IMR-90 (cell line): ENCODE data around the gene COL19A1. TPM values are rescaled to one million over a fixed set of nuclear protein-coding genes. Genes with fewer than 3 reads are reported as not detected.

ENCODE experiments used
- ATAC-seq: fragments of 200-7000 bp; cut with Tn5 transposase; 2 replicates; pipeline ENCODE4 v1.9.1; 2020; ENCODE audit warnings: low read depth, mild to moderate bottlenecking, moderate library complexity
- BruUV-seq: library from RNA; stranded (reverse); fragments of 400-500 nt; replicated peaks from 2 replicates; lab custom pipeline; 2021; lab: Mats Ljungman, UMichigan
- CTCF ChIA-PET: fragments of 300-600 bp; formaldehyde crosslinking; extraction: SDS; loops from one replicate; lab custom pipeline; 2021; ENCODE audit warnings: antibody characterized with exemption; lab: Yijun Ruan, JAX
- POLR2A ChIA-PET: fragments of 300-600 bp; sonication (Branson Sonifier 250); formaldehyde crosslinking; loops from one replicate; lab custom pipeline; 2022; ENCODE audit warnings: antibody characterized with exemption; ENCODE audit not compliant: unreplicated experiment; lab: Charles Lee
- DNase-seq: peaks from one replicate; pipeline ENCODE4 v3.0.0; 2013
- H2AFZ ChIP-seq: replicated peaks from 2 replicates; pipeline ENCODE3; 2013; ENCODE audit warnings: low read length, mild to moderate bottlenecking; ENCODE audit not compliant: poor library complexity
- H2AK5ac ChIP-seq: 2 replicates; pipeline ENCODE4 v1.6.1; 2013; ENCODE audit warnings: low read depth, low read length, inconsistent platforms
- H2AK9ac ChIP-seq: replicated peaks from 2 replicates; pipeline ENCODE3; 2013; ENCODE audit warnings: mild to moderate bottlenecking, low read depth, low read length, moderate library complexity; ENCODE audit not compliant: poor library complexity
- H2BK120ac ChIP-seq: 2 replicates; pipeline ENCODE4 v1.6.1; 2013; ENCODE audit warnings: low read depth, low read length, inconsistent platforms
- H2BK15ac ChIP-seq: 3 replicates; pipeline ENCODE4 v1.6.1; 2013; ENCODE audit warnings: low read depth, low read length, inconsistent platforms
- H2BK20ac ChIP-seq: 2 replicates; pipeline ENCODE4 v1.6.1; 2013; ENCODE audit warnings: low read depth, mild to moderate bottlenecking, inconsistent platforms, low read length, moderate library complexity
- H2BK5ac ChIP-seq: 2 replicates; pipeline ENCODE4 v1.6.1; 2013; ENCODE audit warnings: mild to moderate bottlenecking, low read depth, low read length, inconsistent platforms; ENCODE audit not compliant: poor library complexity, severe bottlenecking
- H3K14ac ChIP-seq: replicated peaks from 2 replicates; pipeline ENCODE4 v1.6.1; 2013; ENCODE audit warnings: low read depth, low read length, inconsistent platforms
- H3K18ac ChIP-seq: 2 replicates; pipeline ENCODE4 v1.6.1; 2013; ENCODE audit warnings: low read depth, low read length, control low read depth
- H3K23ac ChIP-seq: 2 replicates; pipeline ENCODE4 v1.6.1; 2013; ENCODE audit warnings: low read depth, low read length, inconsistent platforms
- H3K27ac ChIP-seq: 2 replicates; pipeline ENCODE4 v1.5.1; 2013; ENCODE audit warnings: mild to moderate bottlenecking, control low read depth, low read length; ENCODE audit not compliant: insufficient read depth
- H3K27me3 ChIP-seq: 2 replicates; pipeline ENCODE4 v1.6.1; 2013; ENCODE audit warnings: low read length; ENCODE audit not compliant: control insufficient read depth, insufficient read depth
- H3K36me3 ChIP-seq: 2 replicates; pipeline ENCODE4 v1.6.1; 2013; ENCODE audit warnings: low read length, mixed read lengths; ENCODE audit not compliant: control insufficient read depth, insufficient read depth
- H3K4ac ChIP-seq: 2 replicates; pipeline ENCODE4 v1.6.1; 2013; ENCODE audit warnings: low read depth, low read length, inconsistent platforms
- H3K4me1 ChIP-seq: 2 replicates; pipeline ENCODE4 v1.6.1; 2013; ENCODE audit warnings: low read length, mixed read lengths; ENCODE audit not compliant: control insufficient read depth, insufficient read depth
- H3K4me2 ChIP-seq: 2 replicates; pipeline ENCODE4 v1.6.1; 2013; ENCODE audit warnings: low read depth, mild to moderate bottlenecking, control low read depth, low read length, moderate library complexity
- H3K4me3 ChIP-seq: 2 replicates; pipeline ENCODE4 v1.5.1; 2013; ENCODE audit warnings: low read depth, mild to moderate bottlenecking, control low read depth, low read length, moderate library complexity; ENCODE audit not compliant: insufficient read depth
- H3K56ac ChIP-seq: 2 replicates; pipeline ENCODE4 v1.6.1; 2013; ENCODE audit warnings: low read length, inconsistent platforms; ENCODE audit not compliant: insufficient read depth; ENCODE audit errors: extremely low read depth
- H3K79me1 ChIP-seq, 2 experiments: 2 replicates each; pipeline ENCODE4 v1.6.1; 2013; ENCODE audit warnings: low read length in 2 of 2, inconsistent platforms in 1 of 2, low read depth in 1 of 2
- H3K9ac ChIP-seq: 2 replicates; pipeline ENCODE4 v1.6.1; 2013; ENCODE audit warnings: low read depth, low read length, control low read depth
- H3K9me1 ChIP-seq: 2 replicates; pipeline ENCODE4 v1.6.1; 2013; ENCODE audit warnings: low read length, inconsistent platforms; ENCODE audit not compliant: insufficient read depth
- H3K9me3 ChIP-seq: 2 replicates; pipeline ENCODE4 v1.6.1; 2013; ENCODE audit warnings: low read length; ENCODE audit not compliant: control insufficient read depth, insufficient read depth
- H4K20me1 ChIP-seq: 2 replicates; pipeline ENCODE4 v1.6.1; 2013; ENCODE audit warnings: low read length, inconsistent platforms; ENCODE audit not compliant: insufficient read depth
- H4K5ac ChIP-seq: 2 replicates; pipeline ENCODE4 v1.6.1; 2013; ENCODE audit warnings: mild to moderate bottlenecking, low read depth, low read length, control low read depth
- H4K8ac ChIP-seq, 2 experiments: 2 replicates each; pipeline ENCODE4 v1.6.1; 2013; ENCODE audit warnings: low read depth in 2 of 2, low read length in 2 of 2, control low read depth in 1 of 2, inconsistent platforms in 1 of 2
- H4K91ac ChIP-seq: 2 replicates; pipeline ENCODE4 v1.6.1; 2013; ENCODE audit warnings: low read depth, low read length, inconsistent platforms; ENCODE audit not compliant: insufficient read depth
- RFX5 ChIP-seq: IDR thresholded peaks from 2 replicates; pipeline ENCODE4 v1.8.0; 2012; ENCODE audit warnings: low read depth, mild to moderate bottlenecking, low read length, moderate library complexity
- SMC3 ChIP-seq: fragments of 150-350 bp; IDR thresholded peaks from 2 replicates; pipeline ENCODE4 v1.6.1; 2016; ENCODE audit warnings: low read depth, mild to moderate bottlenecking, antibody characterized with exemption, low read length, moderate library complexity
- WGBS, 2 experiments: methylation state at CpG; one replicate each; pipeline versions ENCODE4 v1.1.5 to v1.1.7; 2013; ENCODE audit warnings: missing lambda C conversion rate in 2 of 2; ENCODE audit not compliant: insufficient read length in 1 of 2; ENCODE audit errors: extremely low coverage in 2 of 2; 5-methylcytosine and 5-hydroxymethylcytosine counted together
- dilution Hi-C: fragments of 300-500 bp; cut with HindIII; formaldehyde crosslinking; loops from one replicate; pipeline ENCODE4 v1.14.3; 2018; ENCODE audit warnings: low sequenced_read_pairs; ENCODE audit not compliant: unreplicated experiment
- in situ Hi-C: fragments of 300-500 bp; cut with MboI; formaldehyde crosslinking; loops from 3 replicates; pipeline ENCODE4 v1.14.3; 2019; ENCODE audit warnings: low sequenced_read_pairs, inconsistent platforms, mixed read lengths
- intact Hi-C: fragments of 100-400 bp; cut with micrococcal nuclease; formaldehyde crosslinking; loops from 2 replicates; pipeline ENCODE4 v1.10.0; 2022
- polyA plus RNA-seq, 3 experiments: library from polyadenylated mRNA; depleted of rRNA; stranded (reverse); fragments of >200 nt; gene quantifications; 2 replicates each; pipeline ENCODE4 v1.2.3, GENCODE V29; 2012; ENCODE audit warnings: low replicate concordance in 1 of 3
- total RNA-seq: library from RNA; depleted of rRNA; stranded (reverse); fragments of >200 nt; gene quantifications from 2 replicates; pipeline ENCODE4 v1.2.3, GENCODE V29; 2012
- TF ChIP-seq, protein P1 (sequence below): fragments of 150-350 bp; IDR thresholded peaks from 2 replicates; pipeline ENCODE4 v1.6.1; 2017; ENCODE audit warnings: mild to moderate bottlenecking, antibody characterized with exemption, low read length, low read depth

The COL19A1 gene
- total and polyA plus RNA-seq, 2 of the 4 experiments (the other 2 are of a cell fraction), result under 0.01 TPM; not detected in 1

DNA sequence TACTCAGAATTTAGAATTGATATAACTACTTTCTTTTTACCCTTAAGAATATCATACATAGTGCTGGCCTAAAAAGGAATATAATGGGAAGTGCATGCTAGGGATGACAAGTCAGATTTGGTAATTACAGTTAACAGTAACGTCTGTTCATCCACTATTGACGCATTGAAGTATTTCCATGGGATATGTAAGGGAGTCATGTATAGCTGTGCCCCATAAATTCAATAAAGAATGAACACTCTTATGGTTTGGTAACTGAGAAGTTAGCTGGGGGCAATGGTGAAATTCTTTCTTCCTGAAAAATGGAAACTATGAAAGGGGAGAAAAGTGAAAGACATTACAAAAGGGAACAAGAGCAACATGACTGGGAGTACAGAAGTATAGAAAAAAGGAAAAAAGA lies 2.6 kb upstream of the COL19A1 start:
- no peak overlapping the region for H2AK5ac ChIP-seq
- H3K9me3 ChIP-seq, result no peaks in the 10 kb centered on the region
- POLR2A ChIA-PET, result no interaction called here
- no peak overlapping the region for H3K27ac ChIP-seq
- TF ChIP-seq, protein P1, sequence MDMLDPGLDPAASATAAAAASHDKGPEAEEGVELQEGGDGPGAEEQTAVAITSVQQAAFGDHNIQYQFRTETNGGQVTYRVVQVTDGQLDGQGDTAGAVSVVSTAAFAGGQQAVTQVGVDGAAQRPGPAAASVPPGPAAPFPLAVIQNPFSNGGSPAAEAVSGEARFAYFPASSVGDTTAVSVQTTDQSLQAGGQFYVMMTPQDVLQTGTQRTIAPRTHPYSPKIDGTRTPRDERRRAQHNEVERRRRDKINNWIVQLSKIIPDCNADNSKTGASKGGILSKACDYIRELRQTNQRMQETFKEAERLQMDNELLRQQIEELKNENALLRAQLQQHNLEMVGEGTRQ, result no peak
- TF ChIP-seq SMC3 (no peak), RFX5 (no peak)
- H3K36me3 ChIP-seq, result no peaks in the 10 kb centered on the region
- WGBS, 2 experiments, result no CpG with 5 or more reads among the region's 2 CpGs
- no peak overlapping the region for H2BK120ac ChIP-seq
- DNase-seq (no peak), ATAC-seq (no peak)
- no peaks in the 10 kb centered on the region for H4K20me1 ChIP-seq
- H3K14ac ChIP-seq, result no peak overlapping the region
- intact Hi-C loops, result no loop called here
- H2AFZ ChIP-seq, result no peak overlapping the region
- no peak overlapping the region for H3K4ac ChIP-seq
- no peaks in the 10 kb centered on the region for H3K9me1 ChIP-seq
- H3K56ac ChIP-seq, result no peak overlapping the region
- no peak overlapping the region for H3K9ac ChIP-seq
- H4K8ac ChIP-seq, result no peak overlapping the region
- CTCF ChIA-PET, result no interaction called here
- no peak overlapping the region for H3K23ac ChIP-seq
- dilution Hi-C loops, result no loop called here
- H3K79me1 ChIP-seq, result no peaks in the 10 kb centered on the region
- in situ Hi-C loops, result no loop called here
- H3K4me3 ChIP-seq, result no peak overlapping the region
- H2BK20ac ChIP-seq, result no peak overlapping the region
- no peak overlapping the region for H3K18ac ChIP-seq
- no peak overlapping the region for H2BK5ac ChIP-seq
- H3K27me3 ChIP-seq, result peaks cover 27% of the 10 kb centered on the region
- no peak overlapping the region for H2AK9ac ChIP-seq
- no peak overlapping the region for H4K91ac ChIP-seq
- no peak overlapping the region for H4K5ac ChIP-seq
- H3K4me1 ChIP-seq, result peaks cover 5% of the 10 kb centered on the region; the same call in 1 of the 2 replicates
- H2BK15ac ChIP-seq, result no peak overlapping the region
- H3K4me2 ChIP-seq, result no peak overlapping the region
- no TSS peak for BruUV-seq
